HEK293 (cell line): ENCODE results near the gene UBAP2L.
A peak's percentile ranks its signal among the peaks of the same experiment; 100 is the strongest.

Experiments used
- CTCF ChIA-PET: fragments of 350-600 bp; formaldehyde crosslinking; extraction: SDS; loops from one replicate; lab custom pipeline; 2021; ENCODE audit warnings: antibody characterized with exemption; lab: Yijun Ruan, JAX
- POLR2A ChIA-PET: fragments of 300-600 bp; formaldehyde crosslinking; extraction: SDS; loops from one replicate; lab custom pipeline; 2020; ENCODE audit warnings: antibody characterized with exemption, inconsistent platforms; lab: Yijun Ruan, JAX
- H3K27ac ChIP-seq: fragments of 200-500 bp; sonication (Bioruptor generic); 2 replicates; pipeline ENCODE4 v1.5.1; 2014; ENCODE audit warnings: low read depth, low read length, control low read depth, inconsistent platforms; ENCODE audit errors: extremely low read depth
- H3K36me3 ChIP-seq, 2 experiments: fragments of 200-500 bp in 1 of 2; sonication (Bioruptor generic) in 1 of 2; 1 replicate in 1 of 2; 2 replicates in 1 of 2; pipeline ENCODE4 v1.5.1; 2014 to 2017; ENCODE audit warnings: inconsistent platforms in 2 of 2, low read length in 2 of 2; ENCODE audit not compliant: control insufficient read depth in 2 of 2, insufficient read depth in 1 of 2
- H3K4me1 ChIP-seq: fragments of 200-500 bp; sonication (Bioruptor generic); 2 replicates; pipeline ENCODE4 v1.5.1; 2014; ENCODE audit warnings: mild to moderate bottlenecking, low read length, inconsistent platforms; ENCODE audit not compliant: control insufficient read depth, insufficient read depth
- H3K4me3 ChIP-seq: 2 replicates; pipeline ENCODE4 v1.5.1; 2011; ENCODE audit warnings: low read depth, mild to moderate bottlenecking, control low read depth, low read length, moderate library complexity
- H3K9me3 ChIP-seq: fragments of 200-500 bp; sonication (Bioruptor generic); 2 replicates; pipeline ENCODE4 v1.5.1; 2014; ENCODE audit warnings: low read depth, low read length, inconsistent platforms; ENCODE audit not compliant: control insufficient read depth, insufficient read depth
- GLIS1 ChIP-seq: fragments of 450-650 bp; formaldehyde crosslinking; IDR thresholded peaks from 2 replicates; pipeline ENCODE4 v1.5.1; 2016; ENCODE audit warnings: missing biosample characterization, missing genetic modification characterization
- PRDM10 ChIP-seq: fragments of 450-650 bp; formaldehyde crosslinking; IDR thresholded peaks from 2 replicates; pipeline ENCODE4 v1.5.1; 2016; ENCODE audit warnings: missing biosample characterization, missing genetic modification characterization
- SCRT1 ChIP-seq: fragments of 450-650 bp; formaldehyde crosslinking; IDR thresholded peaks from 2 replicates; pipeline ENCODE4 v1.5.1; 2016; ENCODE audit warnings: missing biosample characterization, missing genetic modification characterization, borderline replicate concordance
- TRIM28 ChIP-seq: IDR thresholded peaks from 2 replicates; pipeline ENCODE4 v1.6.1; 2011; ENCODE audit warnings: low read length, control low read depth, borderline replicate concordance
- ZNF133 ChIP-seq: fragments of 450-650 bp; formaldehyde crosslinking; IDR thresholded peaks from 2 replicates; pipeline ENCODE4 v1.5.1; 2016; ENCODE audit warnings: missing biosample characterization, missing genetic modification characterization
- ZNF155 ChIP-seq: fragments of 450-650 bp; formaldehyde crosslinking; IDR thresholded peaks from 2 replicates; pipeline ENCODE4 v1.5.1; 2016; ENCODE audit warnings: missing biosample characterization, missing genetic modification characterization
- ZNF24 ChIP-seq: fragments of 450-650 bp; formaldehyde crosslinking; IDR thresholded peaks from 2 replicates; pipeline ENCODE4 v1.5.1; 2016; ENCODE audit warnings: missing biosample characterization, missing genetic modification characterization
- ZNF366 ChIP-seq: fragments of 450-650 bp; formaldehyde crosslinking; conservative IDR thresholded peaks from 2 replicates; pipeline ENCODE4 v1.5.1; 2016; ENCODE audit warnings: missing biosample characterization, missing genetic modification characterization
- ZNF548 ChIP-seq: fragments of 450-650 bp; formaldehyde crosslinking; IDR thresholded peaks from 2 replicates; pipeline ENCODE4 v1.5.1; 2016; ENCODE audit warnings: missing biosample characterization, missing genetic modification characterization
- ZNF555 ChIP-seq: fragments of 450-650 bp; formaldehyde crosslinking; conservative IDR thresholded peaks from 2 replicates; pipeline ENCODE4 v1.5.1; 2017; ENCODE audit warnings: missing biosample characterization, mild to moderate bottlenecking, missing genetic modification characterization, inconsistent platforms
- ZNF558 ChIP-seq: fragments of 450-650 bp; formaldehyde crosslinking; IDR thresholded peaks from 2 replicates; pipeline ENCODE4 v1.5.1; 2016; ENCODE audit warnings: missing biosample characterization, missing genetic modification characterization
- ZNF585B ChIP-seq: fragments of 450-650 bp; formaldehyde crosslinking; IDR thresholded peaks from 2 replicates; pipeline ENCODE4 v1.5.1; 2016; ENCODE audit warnings: missing biosample characterization, missing genetic modification characterization
- ZNF639 ChIP-seq: fragments of 450-650 bp; formaldehyde crosslinking; IDR thresholded peaks from 2 replicates; pipeline ENCODE4 v1.5.1; 2016; ENCODE audit warnings: missing biosample characterization, missing genetic modification characterization
- ZNF645 ChIP-seq: fragments of 450-650 bp; formaldehyde crosslinking; IDR thresholded peaks from 2 replicates; pipeline ENCODE4; 2016; ENCODE audit warnings: missing biosample characterization, missing genetic modification characterization
- ZNF747 ChIP-seq: fragments of 450-650 bp; formaldehyde crosslinking; IDR thresholded peaks from 2 replicates; pipeline ENCODE4 v1.5.1; 2016; ENCODE audit warnings: missing biosample characterization, missing genetic modification characterization
- ZNF791 ChIP-seq: fragments of 450-650 bp; formaldehyde crosslinking; IDR thresholded peaks from 2 replicates; pipeline ENCODE4 v1.5.1; 2016; ENCODE audit warnings: missing biosample characterization, missing genetic modification characterization
- ZNF843 ChIP-seq: fragments of 450-650 bp; formaldehyde crosslinking; IDR thresholded peaks from 2 replicates; pipeline ENCODE4 v1.5.1; 2016; ENCODE audit warnings: missing biosample characterization, missing genetic modification characterization
- TF ChIP-seq, protein P1 (sequence below): fragments of 450-650 bp; formaldehyde crosslinking; IDR thresholded peaks from 2 replicates; pipeline ENCODE4 v1.5.1; 2017; ENCODE audit warnings: missing biosample characterization, mild to moderate bottlenecking, missing genetic modification characterization, moderate library complexity
- TF ChIP-seq, protein P2 (sequence below): fragments of 450-650 bp; formaldehyde crosslinking; IDR thresholded peaks from 2 replicates; pipeline ENCODE4 v1.5.1; 2016; ENCODE audit warnings: missing biosample characterization, missing genetic modification characterization
- TF ChIP-seq, protein P3 (sequence below): fragments of 450-650 bp; formaldehyde crosslinking; IDR thresholded peaks from 2 replicates; pipeline ENCODE4 v1.5.1; 2016; ENCODE audit warnings: missing biosample characterization, missing genetic modification characterization
- TF ChIP-seq, protein P4 (sequence below): fragments of 450-650 bp; formaldehyde crosslinking; IDR thresholded peaks from 2 replicates; pipeline ENCODE4 v1.5.1; 2016; ENCODE audit warnings: missing biosample characterization, missing genetic modification characterization

UBAP2L gene

GRCh38 chr1:154186177-154186576 is 34.6 kb upstream of the UBAP2L start (continued):
- TF ChIP-seq, protein P1, sequence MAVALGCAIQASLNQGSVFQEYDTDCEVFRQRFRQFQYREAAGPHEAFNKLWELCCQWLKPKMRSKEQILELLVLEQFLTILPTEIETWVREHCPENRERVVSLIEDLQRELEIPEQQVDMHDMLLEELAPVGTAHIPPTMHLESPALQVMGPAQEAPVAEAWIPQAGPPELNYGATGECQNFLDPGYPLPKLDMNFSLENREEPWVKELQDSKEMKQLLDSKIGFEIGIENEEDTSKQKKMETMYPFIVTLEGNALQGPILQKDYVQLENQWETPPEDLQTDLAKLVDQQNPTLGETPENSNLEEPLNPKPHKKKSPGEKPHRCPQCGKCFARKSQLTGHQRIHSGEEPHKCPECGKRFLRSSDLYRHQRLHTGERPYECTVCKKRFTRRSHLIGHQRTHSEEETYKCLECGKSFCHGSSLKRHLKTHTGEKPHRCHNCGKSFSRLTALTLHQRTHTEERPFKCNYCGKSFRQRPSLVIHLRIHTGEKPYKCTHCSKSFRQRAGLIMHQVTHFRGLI (tag by site-specific recombination): no peak
- TF ChIP-seq ZNF645 (tag by site-specific recombination) (no peak), SCRT1 (peak; percentile 95), ZNF24 (tag by site-specific recombination) (no peak), ZNF133 (tag by site-specific recombination) (no peak), GLIS1 (tag by site-specific recombination) (peak; percentile 17; the same call in 1 of the 2 replicates), ZNF555 (tag by site-specific recombination) (no peak), ZNF747 (tag by site-specific recombination) (no peak), ZNF548 (tag by site-specific recombination) (no peak), ZNF585B (tag by site-specific recombination) (no peak), ZNF843 (tag by site-specific recombination) (no peak), ZNF366 (peak; percentile 20; the same call in 1 of the 2 replicates), ZNF639 (tag by site-specific recombination) (0 out of 2 replicates have a peak, but pooled peaks have one; percentile 22), TRIM28 (0 out of 2 replicates have a peak, but pooled peaks have one; percentile 19)
- TF ChIP-seq, protein P2, sequence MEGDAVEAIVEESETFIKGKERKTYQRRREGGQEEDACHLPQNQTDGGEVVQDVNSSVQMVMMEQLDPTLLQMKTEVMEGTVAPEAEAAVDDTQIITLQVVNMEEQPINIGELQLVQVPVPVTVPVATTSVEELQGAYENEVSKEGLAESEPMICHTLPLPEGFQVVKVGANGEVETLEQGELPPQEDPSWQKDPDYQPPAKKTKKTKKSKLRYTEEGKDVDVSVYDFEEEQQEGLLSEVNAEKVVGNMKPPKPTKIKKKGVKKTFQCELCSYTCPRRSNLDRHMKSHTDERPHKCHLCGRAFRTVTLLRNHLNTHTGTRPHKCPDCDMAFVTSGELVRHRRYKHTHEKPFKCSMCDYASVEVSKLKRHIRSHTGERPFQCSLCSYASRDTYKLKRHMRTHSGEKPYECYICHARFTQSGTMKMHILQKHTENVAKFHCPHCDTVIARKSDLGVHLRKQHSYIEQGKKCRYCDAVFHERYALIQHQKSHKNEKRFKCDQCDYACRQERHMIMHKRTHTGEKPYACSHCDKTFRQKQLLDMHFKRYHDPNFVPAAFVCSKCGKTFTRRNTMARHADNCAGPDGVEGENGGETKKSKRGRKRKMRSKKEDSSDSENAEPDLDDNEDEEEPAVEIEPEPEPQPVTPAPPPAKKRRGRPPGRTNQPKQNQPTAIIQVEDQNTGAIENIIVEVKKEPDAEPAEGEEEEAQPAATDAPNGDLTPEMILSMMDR (tag by site-specific recombination): peak; percentile 81
- TF ChIP-seq, protein P3, sequence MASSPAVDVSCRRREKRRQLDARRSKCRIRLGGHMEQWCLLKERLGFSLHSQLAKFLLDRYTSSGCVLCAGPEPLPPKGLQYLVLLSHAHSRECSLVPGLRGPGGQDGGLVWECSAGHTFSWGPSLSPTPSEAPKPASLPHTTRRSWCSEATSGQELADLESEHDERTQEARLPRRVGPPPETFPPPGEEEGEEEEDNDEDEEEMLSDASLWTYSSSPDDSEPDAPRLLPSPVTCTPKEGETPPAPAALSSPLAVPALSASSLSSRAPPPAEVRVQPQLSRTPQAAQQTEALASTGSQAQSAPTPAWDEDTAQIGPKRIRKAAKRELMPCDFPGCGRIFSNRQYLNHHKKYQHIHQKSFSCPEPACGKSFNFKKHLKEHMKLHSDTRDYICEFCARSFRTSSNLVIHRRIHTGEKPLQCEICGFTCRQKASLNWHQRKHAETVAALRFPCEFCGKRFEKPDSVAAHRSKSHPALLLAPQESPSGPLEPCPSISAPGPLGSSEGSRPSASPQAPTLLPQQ (tag by site-specific recombination): 0 out of 2 replicates have a peak, but pooled peaks have one; percentile 13

GRCh38 chr1:154186852-154187501 is 33.8 kb upstream of the UBAP2L start:
- no peaks in the 10 kb centered on the region for H3K9me3 ChIP-seq
- H3K4me3 ChIP-seq: no peak overlapping the region
- ChIA-PET CTCF (interaction anchor here (0.7 to 1.1 kb wide), 4 partner anchors 13 to 945 kb away, joined by 3 to 4 read pairs (median 4); no protein-coding TSS in a partner anchor), POLR2A (no interaction called here)
- peaks cover 7% of the 10 kb centered on the region; the same call in 1 of the 2 replicates for H3K4me1 ChIP-seq
- no peak overlapping the region for H3K27ac ChIP-seq
- no peaks in the 10 kb centered on the region for H3K36me3 ChIP-seq
- TF ChIP-seq ZNF155 (tag by site-specific recombination) (no peak), ZNF791 (tag by site-specific recombination) (no peak), TRIM28 (peak; percentile 88), ZNF558 (tag by site-specific recombination) (peak; percentile 61; the same call in 1 of the 2 replicates), PRDM10 (0 out of 2 replicates have a peak, but pooled peaks have one; percentile 10)
- TF ChIP-seq, protein P4, sequence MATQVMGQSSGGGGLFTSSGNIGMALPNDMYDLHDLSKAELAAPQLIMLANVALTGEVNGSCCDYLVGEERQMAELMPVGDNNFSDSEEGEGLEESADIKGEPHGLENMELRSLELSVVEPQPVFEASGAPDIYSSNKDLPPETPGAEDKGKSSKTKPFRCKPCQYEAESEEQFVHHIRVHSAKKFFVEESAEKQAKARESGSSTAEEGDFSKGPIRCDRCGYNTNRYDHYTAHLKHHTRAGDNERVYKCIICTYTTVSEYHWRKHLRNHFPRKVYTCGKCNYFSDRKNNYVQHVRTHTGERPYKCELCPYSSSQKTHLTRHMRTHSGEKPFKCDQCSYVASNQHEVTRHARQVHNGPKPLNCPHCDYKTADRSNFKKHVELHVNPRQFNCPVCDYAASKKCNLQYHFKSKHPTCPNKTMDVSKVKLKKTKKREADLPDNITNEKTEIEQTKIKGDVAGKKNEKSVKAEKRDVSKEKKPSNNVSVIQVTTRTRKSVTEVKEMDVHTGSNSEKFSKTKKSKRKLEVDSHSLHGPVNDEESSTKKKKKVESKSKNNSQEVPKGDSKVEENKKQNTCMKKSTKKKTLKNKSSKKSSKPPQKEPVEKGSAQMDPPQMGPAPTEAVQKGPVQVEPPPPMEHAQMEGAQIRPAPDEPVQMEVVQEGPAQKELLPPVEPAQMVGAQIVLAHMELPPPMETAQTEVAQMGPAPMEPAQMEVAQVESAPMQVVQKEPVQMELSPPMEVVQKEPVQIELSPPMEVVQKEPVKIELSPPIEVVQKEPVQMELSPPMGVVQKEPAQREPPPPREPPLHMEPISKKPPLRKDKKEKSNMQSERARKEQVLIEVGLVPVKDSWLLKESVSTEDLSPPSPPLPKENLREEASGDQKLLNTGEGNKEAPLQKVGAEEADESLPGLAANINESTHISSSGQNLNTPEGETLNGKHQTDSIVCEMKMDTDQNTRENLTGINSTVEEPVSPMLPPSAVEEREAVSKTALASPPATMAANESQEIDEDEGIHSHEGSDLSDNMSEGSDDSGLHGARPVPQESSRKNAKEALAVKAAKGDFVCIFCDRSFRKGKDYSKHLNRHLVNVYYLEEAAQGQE (tag by site-specific recombination): no peak
